GM18907 (cell line): ENCODE measurements around the gene CBLN3.

Source experiments
- ATAC-seq: cut with Tn5 transposase; IDR thresholded peaks from one replicate; pipeline ENCODE4 v1.9.1; 2021; ENCODE audit warnings: mild to moderate bottlenecking, moderate library complexity; ENCODE audit not compliant: unreplicated experiment

CBLN3 gene

GRCh38 chr14:24385524-24385923, 43.9 kb downstream of the CBLN3 start:
- ATAC-seq = no peak

GRCh38 chr14:24384169-24384568, 45.3 kb downstream of the CBLN3 start:
- no peak for ATAC-seq

- no peak for ATAC-seq
These were observed 47.5 kb downstream of the CBLN3 start for GRCh38 chr14:24382064-24382371.

- no peak for ATAC-seq
These were observed 48.0 kb downstream of the CBLN3 start for GRCh38 chr14:24381363-24382063.

GRCh38 chr14:24379907-24380730, 49.3 kb downstream of the CBLN3 start:
- no peak for ATAC-seq

- ATAC-seq = no peak
These were observed 50.2 kb downstream of the CBLN3 start for GRCh38 chr14:24378981-24379906.

GRCh38 chr14:24378327-24378726, 51.1 kb downstream of the CBLN3 start:
- ATAC-seq = no peak

GRCh38 chr14:24377657-24378056, 51.8 kb downstream of the CBLN3 start:
- no peak for ATAC-seq

- no peak for ATAC-seq
These were observed 52.3 kb downstream of the CBLN3 start for GRCh38 chr14:24377126-24377525.
